MCF 10A (cell line): ENCODE results near the gene FCGR2B. TPM values are rescaled to one million over a fixed set of nuclear protein-coding genes. Genes with fewer than 3 reads are reported as not detected.
"Not testable (repeated sequence)": the region's sequence is repeated elsewhere in the genome, so short reads cannot be mapped to it uniquely, and the experiment has no call there.

ENCODE experiments used
- BruUV-seq: library from RNA; stranded (reverse); fragments of 400-500 nt; replicated peaks from 2 replicates; lab custom pipeline; 2021; lab: Mats Ljungman, UMichigan
- CTCF ChIA-PET: fragments of 300-600 bp; sonication (Branson Sonifier 250); formaldehyde crosslinking; extraction: SDS; loops from one replicate; lab custom pipeline; 2021; ENCODE audit warnings: antibody characterized with exemption, inconsistent platforms; lab: Yijun Ruan, JAX
- POLR2A ChIA-PET: fragments of 300-600, 350-650 bp; sonication (Branson Sonifier 250); formaldehyde crosslinking; extraction: SDS; loops from one replicate; lab custom pipeline; 2020; ENCODE audit warnings: antibody characterized with exemption, inconsistent platforms; lab: Yijun Ruan, JAX
- DNase-seq: peaks from one replicate; pipeline ENCODE4 v3.0.0-alpha.2; 2018; ENCODE audit not compliant: unreplicated experiment
- H3K27ac Mint-ChIP-seq: one replicate; pipeline ENCODE4 v1.8.0; 2022; ENCODE audit warnings: mild to moderate bottlenecking, low read depth, mixed read lengths; ENCODE audit not compliant: unreplicated experiment
- H3K27me3 Mint-ChIP-seq: one replicate; pipeline ENCODE4 v1.8.0; 2022; ENCODE audit warnings: mixed read lengths; ENCODE audit not compliant: insufficient read depth, unreplicated experiment
- H3K36me3 Mint-ChIP-seq: one replicate; pipeline ENCODE4 v1.8.0; 2022; ENCODE audit warnings: mild to moderate bottlenecking, moderate library complexity, mixed read lengths; ENCODE audit not compliant: insufficient read depth, unreplicated experiment
- H3K4me1 Mint-ChIP-seq: one replicate; pipeline ENCODE4 v1.8.0; 2022; ENCODE audit warnings: mixed read lengths; ENCODE audit not compliant: insufficient read depth, unreplicated experiment
- H3K4me3 Mint-ChIP-seq: one replicate; pipeline ENCODE4 v1.8.0; 2022; ENCODE audit warnings: mild to moderate bottlenecking, moderate library complexity, mixed read lengths; ENCODE audit not compliant: unreplicated experiment
- H3K9me3 Mint-ChIP-seq: one replicate; pipeline ENCODE4 v1.8.0; 2022; ENCODE audit warnings: mixed read lengths; ENCODE audit not compliant: unreplicated experiment
- intact Hi-C: fragments of 100-400 bp; cut with micrococcal nuclease; formaldehyde crosslinking; loops from 2 replicates; pipeline ENCODE4 v1.14.1; 2022
- total RNA-seq: library from RNA; stranded (reverse); gene quantifications from 2 replicates; pipeline ENCODE4 v1.2.3, GENCODE V29; 2022
- TF ChIP-seq, protein P1 (sequence below): fragments of 200-600 bp; IDR thresholded peaks from one replicate; pipeline ENCODE4 v1.8.0; 2022; ENCODE audit warnings: antibody characterized with exemption, mild to moderate bottlenecking; ENCODE audit not compliant: unreplicated experiment

FCGR2B gene
- total RNA-seq, 1 experiment from 2014 or later, result not detected

DNA sequence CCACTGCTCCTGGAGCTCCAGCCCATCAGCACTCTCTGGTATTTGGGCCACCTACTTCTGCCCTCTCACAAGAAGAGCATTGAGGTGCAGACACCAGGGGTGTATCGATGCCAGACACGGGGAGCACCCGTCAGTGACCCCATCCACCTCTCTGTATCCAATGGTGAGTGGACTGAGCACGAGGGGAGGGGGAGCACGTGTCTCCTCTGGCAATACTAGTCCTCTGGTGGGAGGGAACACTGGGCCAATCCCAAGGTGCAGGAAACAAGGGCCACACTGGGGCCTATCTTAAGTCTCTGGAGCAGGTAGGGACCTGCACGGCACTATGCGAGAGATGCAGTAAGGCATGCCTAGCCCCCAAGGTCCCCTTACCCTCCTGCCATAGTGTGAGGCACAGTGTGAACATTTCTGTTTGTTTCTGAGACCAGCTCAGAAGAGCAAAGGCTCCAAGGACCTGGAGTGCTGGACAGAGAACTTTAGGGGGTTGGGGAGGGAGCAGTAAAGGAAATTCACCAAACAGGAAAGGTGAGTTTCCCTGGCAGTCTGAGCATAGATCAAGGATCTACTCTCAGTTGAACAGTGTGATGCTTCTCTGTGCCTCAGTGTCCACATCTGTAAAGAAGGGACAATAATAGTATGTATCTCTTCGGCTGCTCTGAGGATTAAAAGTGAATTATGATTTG is 60.7 kb downstream of the FCGR2B start:
- Mint-ChIP-seq H3K9me3 (no peaks in the 10 kb centered on the region), H3K4me1 (peaks cover 28% of the 10 kb centered on the region), H3K27ac (no peak overlapping the region), H3K4me3 (no peak overlapping the region), H3K27me3 (no peaks in the 10 kb centered on the region), H3K36me3 (no peaks in the 10 kb centered on the region)
- POLR2A ChIA-PET, result interaction anchor here (0.6 kb wide), 1 partner anchor 460 kb away, joined by 3 read pairs; no protein-coding TSS in a partner anchor
- intact Hi-C loops, result no loop called here
- TF ChIP-seq, protein P1, sequence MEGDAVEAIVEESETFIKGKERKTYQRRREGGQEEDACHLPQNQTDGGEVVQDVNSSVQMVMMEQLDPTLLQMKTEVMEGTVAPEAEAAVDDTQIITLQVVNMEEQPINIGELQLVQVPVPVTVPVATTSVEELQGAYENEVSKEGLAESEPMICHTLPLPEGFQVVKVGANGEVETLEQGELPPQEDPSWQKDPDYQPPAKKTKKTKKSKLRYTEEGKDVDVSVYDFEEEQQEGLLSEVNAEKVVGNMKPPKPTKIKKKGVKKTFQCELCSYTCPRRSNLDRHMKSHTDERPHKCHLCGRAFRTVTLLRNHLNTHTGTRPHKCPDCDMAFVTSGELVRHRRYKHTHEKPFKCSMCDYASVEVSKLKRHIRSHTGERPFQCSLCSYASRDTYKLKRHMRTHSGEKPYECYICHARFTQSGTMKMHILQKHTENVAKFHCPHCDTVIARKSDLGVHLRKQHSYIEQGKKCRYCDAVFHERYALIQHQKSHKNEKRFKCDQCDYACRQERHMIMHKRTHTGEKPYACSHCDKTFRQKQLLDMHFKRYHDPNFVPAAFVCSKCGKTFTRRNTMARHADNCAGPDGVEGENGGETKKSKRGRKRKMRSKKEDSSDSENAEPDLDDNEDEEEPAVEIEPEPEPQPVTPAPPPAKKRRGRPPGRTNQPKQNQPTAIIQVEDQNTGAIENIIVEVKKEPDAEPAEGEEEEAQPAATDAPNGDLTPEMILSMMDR, result no peak
- CTCF ChIA-PET, result interaction anchor here (1.2 kb wide), 2 partner anchors 8 to 14 kb away, joined by 4 read pairs; no protein-coding TSS in a partner anchor
- BruUV-seq, result no TSS peak
- DNase-seq, result no peak

DNA sequence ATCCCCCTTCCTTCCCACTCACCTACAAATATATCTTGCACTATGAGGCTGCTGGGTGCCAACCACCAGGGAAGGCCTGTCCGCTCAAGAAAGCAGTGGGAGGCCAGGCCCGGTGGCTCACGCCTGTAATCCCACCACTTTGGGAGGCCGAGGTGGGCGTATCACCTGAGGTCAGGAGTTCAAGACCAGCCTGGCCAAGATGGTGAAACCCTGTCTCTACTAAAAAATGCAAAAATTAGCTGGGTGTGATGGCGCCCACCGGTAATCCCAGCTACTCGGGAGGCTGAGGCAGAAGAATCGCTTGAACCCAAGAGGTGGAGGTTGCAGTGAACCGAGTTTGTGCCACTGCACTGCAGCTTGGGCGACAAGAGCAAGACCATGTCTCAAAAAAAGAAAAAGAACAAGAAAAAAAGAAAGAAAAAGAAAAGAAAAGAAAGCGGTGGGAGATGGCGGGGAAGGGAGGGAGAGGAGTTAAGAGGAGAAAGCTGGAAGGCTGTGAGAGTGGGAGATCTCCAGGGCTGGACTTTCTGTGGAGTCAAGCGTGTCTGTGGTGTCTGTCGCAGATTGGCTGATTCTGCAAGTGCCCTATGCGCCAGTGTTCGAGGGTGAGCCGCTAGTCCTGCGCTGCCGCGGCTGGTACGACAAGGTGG is 62.4 kb downstream of the FCGR2B start:
- H3K9me3 Mint-ChIP-seq, BruUV-seq, H3K27me3 Mint-ChIP-seq, intact Hi-C loops, DNase-seq, H3K36me3 Mint-ChIP-seq: not testable (repeated sequence)
- POLR2A ChIA-PET, result interaction anchor here (0.7 to 5.9 kb wide), 15 partner anchors 8 to 1324 kb away, joined by 3 to 119 read pairs (median 11); partner anchors contain the start of genes ATF6, DEDD, DUSP12 and FCRLA
- CTCF ChIA-PET, result interaction anchor here (0.8 to 8.6 kb wide), 14 partner anchors 9 to 286 kb away, joined by 3 to 121 read pairs (median 4); partner anchors contain the start of gene FCRLA
- H3K27ac Mint-ChIP-seq, result peak overlapping the region; percentile 35
- peaks cover 41% of the 10 kb centered on the region for H3K4me1 Mint-ChIP-seq
- peak overlapping the region; percentile 91 for H3K4me3 Mint-ChIP-seq

DNA sequence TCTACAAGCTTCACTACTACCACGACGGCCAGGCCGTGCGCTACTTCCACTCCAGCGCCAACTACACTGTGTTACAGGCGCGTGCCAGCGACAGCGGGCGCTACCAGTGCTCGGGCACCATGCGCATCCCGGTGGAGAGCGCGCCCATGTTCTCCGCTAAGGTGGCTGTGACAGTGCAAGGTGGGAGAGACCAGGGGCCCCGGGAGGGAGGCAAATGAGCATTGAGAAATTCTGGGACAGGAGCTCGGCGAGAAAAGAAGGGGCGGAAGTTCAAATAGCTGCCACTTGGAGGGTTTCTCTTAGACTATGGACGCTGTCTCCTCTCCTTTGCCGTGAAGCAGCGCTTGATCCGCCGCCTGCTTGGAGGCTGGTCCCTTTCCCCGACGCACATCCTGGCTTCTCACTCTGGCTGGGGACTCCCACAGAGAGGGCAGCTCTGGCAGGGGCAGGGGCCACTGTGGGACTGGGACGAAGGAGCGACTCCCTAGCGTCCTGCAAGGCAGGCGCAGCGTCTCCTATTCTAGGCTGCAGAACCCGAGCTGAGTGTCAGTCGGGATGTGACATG is 63.0 kb downstream of the FCGR2B start:
- ChIA-PET POLR2A (interaction anchor here (0.6 to 5.9 kb wide), 22 partner anchors 9 to 715 kb away, joined by 3 to 119 read pairs (median 8); partner anchors contain the start of genes ATF6, DEDD, DUSP12 and FCRLA), CTCF (interaction anchor here (0.6 to 8.6 kb wide), 20 partner anchors 8 to 1969 kb away, joined by 3 to 121 read pairs (median 4); partner anchors contain the start of gene FCRLA)
- DNase-seq, result peak; percentile 67
- peaks cover 43% of the 10 kb centered on the region for H3K4me1 Mint-ChIP-seq
- peak overlapping the region; percentile 6 for H3K27ac Mint-ChIP-seq
- intact Hi-C loops, result no loop called here
- BruUV-seq, result no TSS peak
- TF ChIP-seq, protein P1, result peak; percentile 23
- no peaks in the 10 kb centered on the region for H3K9me3 Mint-ChIP-seq
- peak overlapping the region; percentile 91 for H3K4me3 Mint-ChIP-seq
- H3K36me3 Mint-ChIP-seq, result no peaks in the 10 kb centered on the region
- H3K27me3 Mint-ChIP-seq, result no peaks in the 10 kb centered on the region

DNA sequence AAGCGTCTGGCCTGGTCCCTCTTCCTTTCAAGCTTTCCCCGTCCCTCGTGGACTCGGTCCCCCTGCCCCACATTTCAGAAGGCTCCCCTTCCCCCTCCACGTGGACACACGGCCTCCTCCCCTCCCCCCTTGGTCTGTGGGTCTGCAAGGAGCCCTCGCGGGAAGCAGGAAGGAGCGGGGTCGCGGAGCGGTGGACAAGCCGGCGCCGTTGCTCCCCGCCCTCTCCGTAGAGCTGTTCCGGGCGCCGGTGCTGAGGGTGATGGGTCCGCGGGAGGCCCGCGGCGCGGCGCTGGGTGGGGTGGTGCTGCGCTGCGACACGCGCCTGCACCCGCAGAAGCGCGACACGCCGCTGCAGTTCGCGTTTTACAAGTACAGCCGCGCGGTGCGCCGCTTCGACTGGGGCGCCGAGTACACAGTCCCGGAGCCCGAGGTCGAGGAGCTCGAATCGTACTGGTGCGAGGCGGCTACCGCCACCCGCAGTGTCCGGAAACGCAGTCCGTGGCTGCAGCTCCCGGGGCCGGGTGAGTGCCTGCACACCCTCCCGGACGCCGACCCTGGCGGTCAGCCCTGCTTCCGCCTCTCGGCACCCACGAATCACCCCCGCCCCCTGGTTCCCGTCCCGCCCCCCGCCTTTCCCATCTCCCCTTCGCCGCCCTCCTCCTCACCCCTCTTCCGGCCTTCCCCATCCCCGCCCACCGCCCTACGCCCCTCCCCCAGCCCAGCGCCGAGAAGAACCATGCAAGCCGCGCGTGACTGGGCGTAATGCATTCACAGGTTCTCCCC is 63.7 kb downstream of the FCGR2B start:
- BruUV-seq, result TSS peak; percentile 40
- intact Hi-C loops, result no loop called here
- peak overlapping the region; percentile 91 for H3K4me3 Mint-ChIP-seq
- peak; percentile 96 for DNase-seq
- H3K9me3 Mint-ChIP-seq, result no peaks in the 10 kb centered on the region
- POLR2A ChIA-PET, result interaction anchor here (0.6 to 5.9 kb wide), 26 partner anchors 9 to 714 kb away, joined by 3 to 119 read pairs (median 6); partner anchors contain the start of genes ATF6, DEDD, DUSP12 and FCRLA
- H3K4me1 Mint-ChIP-seq, result peaks cover 39% of the 10 kb centered on the region
- H3K27ac Mint-ChIP-seq, result peak overlapping the region; percentile 92
- H3K27me3 Mint-ChIP-seq, result no peaks in the 10 kb centered on the region
- TF ChIP-seq, protein P1, result no peak
- H3K36me3 Mint-ChIP-seq, result no peaks in the 10 kb centered on the region
- CTCF ChIA-PET, result interaction anchor here (0.6 to 8.6 kb wide), 21 partner anchors 9 to 1970 kb away, joined by 3 to 121 read pairs (median 4); partner anchors contain the start of genes DUSP12 and FCRLA
